ENCODE data around the gene KRT71.

DNA sequence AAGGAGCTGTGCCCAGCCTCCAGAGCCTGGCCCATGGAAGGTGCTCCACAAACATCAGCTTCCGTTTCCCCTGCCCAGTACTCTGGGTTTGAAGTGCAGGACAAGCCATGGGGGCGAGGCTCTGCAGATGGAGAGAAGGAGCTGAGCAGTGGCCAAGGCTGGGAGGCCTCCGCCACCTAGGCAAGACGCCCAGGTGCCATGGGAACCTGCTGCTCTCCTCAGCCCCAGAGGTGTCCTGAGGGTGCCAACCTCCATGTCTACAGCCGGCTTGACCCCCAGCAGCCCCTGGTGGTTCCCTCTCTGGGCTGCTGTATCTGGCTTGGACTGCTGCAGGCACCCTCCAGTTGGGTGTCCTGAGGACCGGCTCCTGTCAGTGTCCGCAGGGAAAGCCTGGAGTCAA, 12.4 kb downstream of the KRT71 start:
- TF ChIP-seq, protein P1, sequence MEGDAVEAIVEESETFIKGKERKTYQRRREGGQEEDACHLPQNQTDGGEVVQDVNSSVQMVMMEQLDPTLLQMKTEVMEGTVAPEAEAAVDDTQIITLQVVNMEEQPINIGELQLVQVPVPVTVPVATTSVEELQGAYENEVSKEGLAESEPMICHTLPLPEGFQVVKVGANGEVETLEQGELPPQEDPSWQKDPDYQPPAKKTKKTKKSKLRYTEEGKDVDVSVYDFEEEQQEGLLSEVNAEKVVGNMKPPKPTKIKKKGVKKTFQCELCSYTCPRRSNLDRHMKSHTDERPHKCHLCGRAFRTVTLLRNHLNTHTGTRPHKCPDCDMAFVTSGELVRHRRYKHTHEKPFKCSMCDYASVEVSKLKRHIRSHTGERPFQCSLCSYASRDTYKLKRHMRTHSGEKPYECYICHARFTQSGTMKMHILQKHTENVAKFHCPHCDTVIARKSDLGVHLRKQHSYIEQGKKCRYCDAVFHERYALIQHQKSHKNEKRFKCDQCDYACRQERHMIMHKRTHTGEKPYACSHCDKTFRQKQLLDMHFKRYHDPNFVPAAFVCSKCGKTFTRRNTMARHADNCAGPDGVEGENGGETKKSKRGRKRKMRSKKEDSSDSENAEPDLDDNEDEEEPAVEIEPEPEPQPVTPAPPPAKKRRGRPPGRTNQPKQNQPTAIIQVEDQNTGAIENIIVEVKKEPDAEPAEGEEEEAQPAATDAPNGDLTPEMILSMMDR (IDR thresholded peaks at IDR 0.05), result no peak
- TF ChIP-seq POLR2A (IDR thresholded peaks at IDR 0.05), result no peak
